HG03139 (cell line): ENCODE measurements around the gene CLIC3.

Source experiments
- ATAC-seq: cut with Tn5 transposase; IDR thresholded peaks from one replicate; pipeline ENCODE4 v1.9.1; 2021; ENCODE audit not compliant: unreplicated experiment

Gene CLIC3

DNA sequence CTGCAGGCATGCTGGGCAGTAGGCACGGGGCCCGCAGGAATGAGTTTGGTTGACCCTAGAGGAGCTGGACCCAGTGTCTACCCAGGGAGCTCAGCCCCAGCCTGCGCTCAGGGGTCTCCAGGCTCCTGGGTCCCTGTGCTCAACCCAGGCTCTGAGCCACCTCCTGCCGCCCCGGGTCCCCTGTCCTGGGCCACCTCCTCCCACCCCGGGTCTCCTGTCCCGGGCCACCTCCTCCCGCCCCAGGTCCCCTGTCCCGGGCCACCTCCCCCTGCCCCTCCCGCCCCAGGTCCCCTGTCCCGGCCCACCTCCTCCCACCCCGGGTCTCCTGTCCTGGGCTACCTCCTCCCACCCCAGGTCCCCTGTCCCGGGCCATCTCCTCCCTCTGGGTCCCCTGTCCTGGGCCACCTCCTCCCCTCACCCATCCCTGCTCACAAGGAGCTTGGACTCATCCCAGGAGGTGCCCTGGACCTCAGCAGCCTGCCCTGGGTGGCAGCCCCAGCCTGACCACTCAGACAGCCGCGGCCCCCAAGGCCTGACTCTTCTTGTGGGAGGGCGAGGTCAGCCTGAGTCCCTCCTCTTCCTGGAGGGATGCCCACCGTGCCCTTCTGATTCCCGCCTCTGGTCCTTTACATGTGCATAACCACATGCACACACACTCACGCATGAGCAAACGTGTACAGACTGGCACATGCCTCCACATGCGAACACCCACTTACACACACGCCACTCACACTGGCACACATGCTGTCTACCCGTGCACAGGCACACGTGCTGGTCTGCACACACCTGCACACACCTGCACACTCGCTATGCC lies 41.9 kb downstream of the CLIC3 start:
- no peak for ATAC-seq

- no peak for ATAC-seq
Observed at GRCh38 chr9:136953771-136954269, 42.5 kb downstream of the CLIC3 start.

- ATAC-seq: no peak
Observed at GRCh38 chr9:136952876-136953770, 43.2 kb downstream of the CLIC3 start.

- no peak for ATAC-seq
Observed at GRCh38 chr9:136952321-136952850, 44.0 kb downstream of the CLIC3 start.

- no peak for ATAC-seq
Observed at GRCh38 chr9:136951541-136952320, 44.6 kb downstream of the CLIC3 start, which contains the start of gene LCN12. TSS of gene LCN12 (plus strand) at chr9:136952273. CDS start at chr9:136952328, 55 bp downstream.

GRCh38 chr9:136950656-136951276 lies 45.6 kb downstream of the CLIC3 start:
- no peak for ATAC-seq

GRCh38 chr9:136949817-136950655 lies 46.3 kb downstream of the CLIC3 start:
- peak; percentile 84 for ATAC-seq

DNA sequence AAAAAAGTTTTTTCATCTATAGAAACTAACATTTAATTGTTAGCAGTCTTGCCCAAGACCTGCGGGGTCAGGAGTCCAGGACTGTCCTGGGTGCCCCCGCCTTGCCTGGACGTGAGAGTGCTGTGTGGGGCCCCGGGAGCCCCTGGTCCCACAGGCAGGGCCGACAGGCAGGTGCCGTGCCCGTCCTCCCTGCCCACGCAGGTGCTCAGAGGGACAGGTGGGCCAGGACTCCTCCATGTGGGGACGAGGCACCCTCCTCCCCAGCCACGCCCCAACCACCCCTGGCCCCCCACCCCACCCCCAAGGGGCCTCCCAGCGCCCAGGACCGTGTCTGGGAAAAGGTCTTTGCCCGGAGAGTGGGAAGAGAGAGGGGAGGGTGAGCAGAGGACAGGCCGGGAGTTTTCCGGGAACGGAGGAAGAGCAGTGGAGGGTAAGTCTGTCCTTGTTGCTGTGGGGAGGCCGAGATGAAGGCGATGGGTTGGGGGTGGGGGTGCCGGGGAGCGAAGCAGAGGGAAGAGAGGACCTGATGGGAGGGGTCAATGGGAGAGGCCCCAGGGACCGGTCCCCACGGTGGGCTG lies 47.0 kb downstream of the CLIC3 start:
- no peak for ATAC-seq

DNA sequence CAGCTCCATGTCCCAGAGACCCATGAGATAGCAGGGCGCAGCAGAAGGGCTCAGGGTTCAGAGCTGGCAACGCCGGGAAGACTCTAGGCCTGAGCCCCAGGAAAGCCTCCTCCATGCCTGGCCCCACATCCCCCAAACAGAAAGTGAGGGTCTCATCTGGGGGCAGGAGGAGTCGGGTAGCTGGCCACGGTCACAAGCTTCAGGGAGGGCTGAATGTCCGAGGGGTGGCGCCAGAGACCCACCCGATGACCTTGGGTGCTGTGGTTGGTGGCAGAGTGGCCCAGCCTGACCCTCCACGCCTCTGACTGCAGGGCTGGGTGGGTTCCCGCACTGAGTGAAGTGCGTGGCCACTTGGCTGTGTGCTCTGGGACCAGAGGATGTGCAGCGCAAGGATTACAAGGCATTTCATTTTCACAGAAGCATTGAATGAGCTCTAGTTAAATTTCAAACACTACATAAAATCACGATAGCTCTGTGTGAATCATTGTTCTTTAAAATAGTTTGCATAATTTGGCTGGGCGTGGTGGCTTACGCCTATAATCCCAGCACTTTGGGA lies 48.3 kb downstream of the CLIC3 start:
- no peak for ATAC-seq

GRCh38 chr9:136947028-136947891 lies 49.1 kb downstream of the CLIC3 start:
- no peak for ATAC-seq

- ATAC-seq: no peak
Observed at GRCh38 chr9:136946228-136947027, 49.9 kb downstream of the CLIC3 start.

GRCh38 chr9:136945333-136946227 lies 50.8 kb downstream of the CLIC3 start:
- ATAC-seq: no peak
